Right lobe of liver (tissue), 6 donors: ENCODE data around the gene SNX8. TPM values are rescaled to one million over a fixed set of nuclear protein-coding genes. Genes with fewer than 3 reads are reported as not detected.

Experiments used
- ATAC-seq, 4 donors: fragments of 200-7000 bp; cut with Tn5 transposase; one replicate each; pipeline ENCODE4 v1.9.1; 2020; ENCODE audit warnings: mild to moderate bottlenecking in 4 of 4, moderate library complexity in 4 of 4
- DNase-seq, 3 donors: peaks; one replicate each; pipeline ENCODE4 v3.0.0-alpha.2; 2020
- H3K27ac ChIP-seq, 3 donors: fragments of 200-600 bp; one replicate each; pipeline ENCODE4 v1.8.0; 2022
- H3K27me3 ChIP-seq, 2 donors: fragments of 200-600 bp; one replicate each; pipeline ENCODE4 v1.8.0; 2022
- H3K36me3 ChIP-seq, 4 donors: fragments of 200-600 bp; sonication (generic) in 1 of 4; one replicate each; pipeline versions ENCODE4 v1.5.1 to v1.8.0; 2017 to 2022; ENCODE audit warnings: control low read depth in 1 of 4
- H3K4me1 ChIP-seq, 4 donors: fragments of 200-600 bp; sonication (generic) in 1 of 4; one replicate each; pipeline versions ENCODE4 v1.5.1 to v1.8.0; 2017 to 2022; ENCODE audit warnings: control low read depth in 1 of 4
- H3K4me3 ChIP-seq, 3 donors: fragments of 200-600 bp; one replicate each; pipeline ENCODE4 v1.8.0; 2022
- H3K9me3 ChIP-seq, 4 donors: fragments of 200-600 bp; sonication (generic) in 1 of 4; one replicate each; pipeline versions ENCODE4 v1.5.1 to v1.8.0; 2017 to 2022; ENCODE audit warnings: control low read depth in 1 of 4
- CTCF ChIP-seq, 4 donors: fragments of 200-600 bp in 3 of 4; fragments of 450-650 bp in 1 of 4; IDR thresholded peaks; one replicate each; pipeline versions ENCODE4 v1.5.1 to v1.8.0; 2016 to 2022; ENCODE audit warnings: antibody characterized with exemption in 4 of 4, mild to moderate bottlenecking in 2 of 4
- POLR2A ChIP-seq: fragments of 450-650 bp; IDR thresholded peaks from one replicate; pipeline ENCODE4 v1.6.1; 2017; ENCODE audit warnings: antibody characterized with exemption, mild to moderate bottlenecking
- WGBS: methylation state at CpG from one replicate; pipeline ENCODE4 v1.1.6; 2018; ENCODE audit warnings: low coverage, low lambda C conversion rate; ENCODE audit not compliant: insufficient coverage; ENCODE audit errors: missing lambda C conversion rate; 5-methylcytosine and 5-hydroxymethylcytosine counted together
- intact Hi-C, 2 donors: fragments of 100-400 bp; cut with DNase I; formaldehyde crosslinking; loops; one replicate each; pipeline versions ENCODE4 v1.11.2 to v1.14.1; 2022
- total RNA-seq, 6 experiments: library from RNA; depleted of rRNA in 2 of 6; stranded (reverse); fragments of >200 nt in 2 of 6; fragmentation: NEBNext Ultra II Directional in 3 of 6; extraction: Animal tissue kit (Norgen Biotek cat#: 25700) in 3 of 6; gene quantifications; one replicate each; pipeline versions ENCODE4 v1.1.0 to v1.2.4, GENCODE V29; 2016 to 2023
- donor health status: DM: no; HTN: yes; CAD: no.
- donor health status: DM: no; HTN: no; CAD: no.
- donor health status: DM: no; HTN: no; CAD: no.
- donor health status: DM: no; HTN: yes; CAD: no.
- donor health status: DM: no; HTN: yes; CAD: no.

SNX8 gene
- total RNA-seq, 6 experiments from 2014 or later = 9.1 to 26.2 (median 13.0) TPM

GRCh38 chr7:2295936-2296620 is 18.2 kb downstream of the SNX8 start:
- no peak for TF ChIP-seq POLR2A
- no peak for TF ChIP-seq CTCF (IDR thresholded peaks at IDR 0.05)
- WGBS = 62% methylated on average over 6 of the region's 6 CpGs
- H3K27ac ChIP-seq = peak overlapping the region in 1 of 3 donors; percentile 16

GRCh38 chr7:2290877-2291276 is 23.4 kb downstream of the SNX8 start:
- 95% methylated on average over 4 of the region's 6 CpGs for WGBS
- H3K36me3 ChIP-seq = no peaks in the 10 kb centered on the region
- no peaks in the 10 kb centered on the region for H3K4me1 ChIP-seq
- intact Hi-C loops = no loop called here
- TF ChIP-seq CTCF (IDR thresholded peaks at IDR 0.05) = no peak
- TF ChIP-seq POLR2A = no peak
- DNase-seq (no peak), ATAC-seq (no peak)
- H3K9me3 ChIP-seq = no peaks in the 10 kb centered on the region
- no peak overlapping the region for H3K4me3 ChIP-seq
- no peaks in the 10 kb centered on the region for H3K27me3 ChIP-seq
- no peak overlapping the region for H3K27ac ChIP-seq

More at GRCh38 chr7:2295936-2296620, 18.2 kb downstream of the SNX8 start:
- H3K4me1 ChIP-seq = no peaks in the 10 kb centered on the region
- H3K9me3 ChIP-seq = no peaks in the 10 kb centered on the region
- H3K27me3 ChIP-seq = no peaks in the 10 kb centered on the region
- intact Hi-C loops = no loop called here
- DNase-seq (no peak), ATAC-seq (no peak)
- no peaks in the 10 kb centered on the region for H3K36me3 ChIP-seq
- no peak overlapping the region for H3K4me3 ChIP-seq

GRCh38 chr7:2289621-2290020 is 24.6 kb downstream of the SNX8 start:
- TF ChIP-seq CTCF (IDR thresholded peaks at IDR 0.05) (no peak), POLR2A (no peak)
- H3K27ac ChIP-seq = no peak overlapping the region
- intact Hi-C loops = no loop called here
- no peaks in the 10 kb centered on the region for H3K27me3 ChIP-seq
- H3K36me3 ChIP-seq = no peaks in the 10 kb centered on the region
- no peaks in the 10 kb centered on the region for H3K9me3 ChIP-seq
- no peaks in the 10 kb centered on the region for H3K4me1 ChIP-seq
- no peak overlapping the region for H3K4me3 ChIP-seq
- ATAC-seq (no peak), DNase-seq (no peak)
- 79% methylated on average over 7 of the region's 13 CpGs for WGBS

DNA sequence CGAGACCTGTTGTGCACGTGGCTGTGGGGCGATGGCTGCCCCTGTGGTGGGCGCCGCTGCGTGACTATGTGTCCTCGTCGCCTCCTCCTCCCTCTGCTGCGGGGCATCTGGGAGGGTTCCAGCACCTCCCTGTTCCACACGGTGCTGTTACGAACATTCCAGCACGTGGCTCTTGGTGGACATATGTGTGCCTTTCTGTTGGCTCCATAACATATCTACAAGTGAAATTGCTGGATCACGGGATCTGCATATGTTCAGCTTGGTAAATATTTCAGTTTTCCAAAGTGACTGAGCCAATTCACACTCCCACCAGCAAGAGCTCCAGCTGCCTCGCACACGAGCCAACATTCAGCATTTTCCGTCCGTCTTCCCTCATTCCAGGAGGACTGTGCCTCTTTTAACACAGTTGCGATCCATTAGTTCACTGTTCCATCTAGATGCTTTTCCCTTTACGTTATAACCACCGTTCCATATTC is 25.1 kb downstream of the SNX8 start:
- Histone ChIP-seq H3K9me3 (no peaks in the 10 kb centered on the region), H3K4me3 (no peak overlapping the region), H3K27ac (no peak overlapping the region), H3K4me1 (no peaks in the 10 kb centered on the region), H3K36me3 (no peaks in the 10 kb centered on the region), H3K27me3 (no peaks in the 10 kb centered on the region)
- TF ChIP-seq CTCF (IDR thresholded peaks at IDR 0.05) (no peak), POLR2A (no peak)
- WGBS = 93% methylated on average over 8 of the region's 20 CpGs
- intact Hi-C loops = no loop called here
- DNase-seq (no peak), ATAC-seq (no peak)
